WERI-Rb-1 (cell line): ENCODE measurements around the gene ZNF397.

Experiments used
- DNase-seq: peaks from one replicate; pipeline ENCODE4 v3.0.0-alpha.2; 2020
- H3K27ac ChIP-seq: fragments of 250-450 bp; sonication (Bioruptor Pico); 2 replicates; pipeline ENCODE4 v1.5.1; 2020; ENCODE audit warnings: mild to moderate bottlenecking, moderate library complexity
- H3K27me3 ChIP-seq: fragments of 250-450 bp; sonication (Bioruptor Pico); 2 replicates; pipeline ENCODE4 v1.5.1; 2021; ENCODE audit warnings: mild to moderate bottlenecking, low read depth, moderate library complexity; ENCODE audit not compliant: insufficient read depth, severe bottlenecking
- H3K36me3 ChIP-seq: fragments of 250-450 bp; sonication (Bioruptor Pico); 2 replicates; pipeline ENCODE4 v1.5.1; 2020; ENCODE audit warnings: mild to moderate bottlenecking, moderate library complexity
- H3K4me3 ChIP-seq: 2 replicates; pipeline ENCODE4 v1.5.1; 2011; ENCODE audit warnings: low read depth, mild to moderate bottlenecking, control low read depth, low read length
- H3K9me3 ChIP-seq: fragments of 250-450 bp; sonication (Bioruptor Pico); 2 replicates; pipeline ENCODE4 v1.5.1; 2021; ENCODE audit warnings: mild to moderate bottlenecking, moderate library complexity; ENCODE audit not compliant: severe bottlenecking
- TF ChIP-seq, protein P1 (sequence below): IDR thresholded peaks from 2 replicates; pipeline ENCODE4 v1.5.1; 2011; ENCODE audit warnings: low read depth, mild to moderate bottlenecking, control low read depth, inconsistent platforms, low read length

ZNF397 gene

DNA sequence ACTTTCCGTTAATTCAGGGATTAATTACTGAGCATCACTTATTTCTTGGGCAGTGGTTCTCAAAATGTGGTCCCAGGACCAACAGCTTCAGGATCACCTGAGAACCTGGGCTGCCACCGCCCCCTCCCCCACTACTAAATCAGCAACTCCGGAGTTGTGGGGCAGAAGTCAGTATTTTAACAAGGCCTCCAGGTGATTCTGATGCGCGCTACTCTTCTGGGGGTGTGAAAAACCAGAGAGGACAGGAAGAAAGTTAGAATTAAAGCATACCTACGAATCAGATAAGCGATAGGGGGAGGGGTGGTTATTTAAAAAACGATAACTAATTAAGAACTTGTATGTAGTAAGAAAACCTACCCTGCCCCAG lies 48.9 kb downstream of the ZNF397 start:
- Histone ChIP-seq H3K27me3 (no peaks in the 10 kb centered on the region), H3K9me3 (no peaks in the 10 kb centered on the region), H3K4me3 (peak overlapping the region; percentile 93), H3K27ac (peak overlapping the region; percentile 83), H3K36me3 (peaks cover 9% of the 10 kb centered on the region)
- no peak for DNase-seq
- TF ChIP-seq, protein P1, sequence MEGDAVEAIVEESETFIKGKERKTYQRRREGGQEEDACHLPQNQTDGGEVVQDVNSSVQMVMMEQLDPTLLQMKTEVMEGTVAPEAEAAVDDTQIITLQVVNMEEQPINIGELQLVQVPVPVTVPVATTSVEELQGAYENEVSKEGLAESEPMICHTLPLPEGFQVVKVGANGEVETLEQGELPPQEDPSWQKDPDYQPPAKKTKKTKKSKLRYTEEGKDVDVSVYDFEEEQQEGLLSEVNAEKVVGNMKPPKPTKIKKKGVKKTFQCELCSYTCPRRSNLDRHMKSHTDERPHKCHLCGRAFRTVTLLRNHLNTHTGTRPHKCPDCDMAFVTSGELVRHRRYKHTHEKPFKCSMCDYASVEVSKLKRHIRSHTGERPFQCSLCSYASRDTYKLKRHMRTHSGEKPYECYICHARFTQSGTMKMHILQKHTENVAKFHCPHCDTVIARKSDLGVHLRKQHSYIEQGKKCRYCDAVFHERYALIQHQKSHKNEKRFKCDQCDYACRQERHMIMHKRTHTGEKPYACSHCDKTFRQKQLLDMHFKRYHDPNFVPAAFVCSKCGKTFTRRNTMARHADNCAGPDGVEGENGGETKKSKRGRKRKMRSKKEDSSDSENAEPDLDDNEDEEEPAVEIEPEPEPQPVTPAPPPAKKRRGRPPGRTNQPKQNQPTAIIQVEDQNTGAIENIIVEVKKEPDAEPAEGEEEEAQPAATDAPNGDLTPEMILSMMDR = no peak

DNA sequence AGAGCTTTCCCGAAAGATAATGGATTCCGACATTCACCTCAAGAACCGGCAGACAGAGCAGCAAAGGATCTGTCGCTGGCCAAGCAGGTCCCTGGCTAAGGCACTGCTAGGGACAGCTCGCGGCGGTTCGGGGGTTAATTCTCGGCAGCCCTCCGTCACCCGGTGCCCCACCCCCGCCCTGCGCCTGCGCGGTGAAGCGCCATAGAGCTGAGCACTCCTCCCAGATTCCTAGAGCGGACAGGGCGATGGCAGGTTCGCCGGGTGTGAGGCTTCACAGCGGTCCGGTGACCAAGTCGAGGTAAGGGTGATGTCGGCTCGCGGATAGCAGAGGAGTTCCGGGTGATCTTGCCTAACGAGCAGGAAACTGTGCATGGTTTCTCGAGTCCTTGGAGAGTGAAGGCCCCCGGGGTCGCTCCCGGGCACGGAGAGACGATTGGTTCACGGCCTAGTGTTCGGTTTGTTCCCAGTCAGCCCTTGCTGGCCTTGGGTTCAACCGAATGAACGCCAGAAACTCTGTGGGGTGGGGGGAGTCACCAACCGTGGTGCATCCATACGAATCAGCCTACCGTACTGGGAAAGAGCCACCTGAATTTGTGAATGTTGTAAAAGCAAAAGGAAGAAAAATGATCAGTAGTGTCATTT lies 49.4 kb downstream of the ZNF397 start, which contains the start of gene ZSCAN30:
ZSCAN30 (minus strand) TSS at position 136 of the 642 bp plus-strand sequence. CDS start 25,877 bp downstream, outside the sequence.
- TF ChIP-seq, protein P1 = no peak
- H3K4me3 ChIP-seq = peak within 1 kb of the TSS; percentile 93

DNA sequence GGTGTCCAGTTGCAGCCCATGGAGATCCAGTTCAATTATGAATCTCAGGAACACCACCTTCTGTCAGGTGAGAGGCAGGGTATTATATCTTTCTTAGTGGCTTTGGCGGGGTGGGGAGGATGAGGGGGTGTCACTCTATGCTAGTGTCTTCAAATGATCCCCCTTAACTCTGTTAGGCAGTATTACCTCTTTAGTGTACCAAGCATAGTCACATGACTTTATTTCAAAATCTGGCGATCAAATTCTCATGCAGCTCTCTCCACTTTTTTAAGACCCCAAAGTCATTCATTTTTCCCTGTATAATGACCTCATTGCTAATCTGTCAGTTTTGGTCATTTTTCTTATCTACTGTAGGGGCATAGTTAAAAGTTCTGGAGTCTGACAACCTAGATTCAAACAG lies 50.3 kb downstream of the ZNF397 start:
- Histone ChIP-seq H3K9me3 (no peaks in the 10 kb centered on the region), H3K27ac (no peak overlapping the region), H3K36me3 (peaks cover 23% of the 10 kb centered on the region), H3K27me3 (no peaks in the 10 kb centered on the region), H3K4me3 (peak overlapping the region; percentile 93; the same call in 1 of the 2 replicates)
- no peak for DNase-seq
- TF ChIP-seq, protein P1 = no peak

More for the DNA sequence above, 49.4 kb downstream of the ZNF397 start, which contains the start of gene ZSCAN30:
- Histone ChIP-seq H3K9me3 (no peaks in the 10 kb centered on the region), H3K36me3 (peaks cover 14% of the 10 kb centered on the region), H3K27ac (peak within 1 kb of the TSS; percentile 83), H3K27me3 (no peaks in the 10 kb centered on the region)
- peak; percentile 97 for DNase-seq

DNA sequence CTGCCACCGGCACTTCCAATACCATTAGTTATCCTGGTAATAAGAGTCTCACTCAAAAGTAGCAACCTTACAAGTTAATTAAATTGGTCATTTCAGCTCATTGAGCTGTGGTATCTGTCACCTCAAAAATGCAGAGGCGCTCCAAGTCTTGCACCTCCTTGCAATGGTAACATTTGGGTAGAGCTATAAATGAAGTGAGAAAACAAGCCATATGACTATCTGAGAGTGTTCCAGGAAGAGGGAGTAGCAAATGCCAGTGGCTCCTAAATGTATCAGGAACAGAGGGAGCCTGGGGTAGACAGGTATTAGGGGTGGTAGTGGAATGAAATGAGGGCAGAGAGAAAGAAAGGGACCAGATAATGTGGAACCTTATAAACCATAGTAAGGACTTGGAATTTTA lies 55.2 kb downstream of the ZNF397 start:
- Histone ChIP-seq H3K36me3 (peaks cover 38% of the 10 kb centered on the region), H3K27ac (no peak overlapping the region), H3K4me3 (no peak overlapping the region), H3K27me3 (no peaks in the 10 kb centered on the region), H3K9me3 (no peaks in the 10 kb centered on the region)
- TF ChIP-seq, protein P1 = no peak
- no peak for DNase-seq

DNA sequence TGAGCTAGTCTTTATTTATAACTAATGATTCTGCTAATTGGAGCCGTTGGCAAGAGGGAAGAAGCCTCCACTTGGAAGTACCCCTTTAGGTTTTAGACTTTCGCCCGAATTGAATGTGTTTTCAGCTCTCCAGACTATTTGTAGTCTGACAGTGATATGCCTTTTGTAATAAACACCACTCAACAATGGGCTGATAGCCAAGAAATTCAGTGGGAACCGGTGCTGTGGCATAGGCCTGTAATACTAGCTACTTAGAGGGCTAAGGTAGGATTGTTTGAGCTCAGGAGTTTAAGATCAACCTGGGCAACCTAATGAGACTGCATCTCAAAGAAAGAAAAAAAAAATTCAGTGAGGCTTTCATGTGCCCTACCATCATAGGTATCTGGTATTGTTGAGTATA lies 62.8 kb downstream of the ZNF397 start:
- H3K27ac ChIP-seq = no peak overlapping the region
- no peak overlapping the region for H3K4me3 ChIP-seq
- no peaks in the 10 kb centered on the region for H3K27me3 ChIP-seq
- TF ChIP-seq, protein P1 = no peak
- peaks cover 19% of the 10 kb centered on the region for H3K9me3 ChIP-seq
- no peak for DNase-seq
- peaks cover 43% of the 10 kb centered on the region for H3K36me3 ChIP-seq
